Iris pigment epithelial cell (primary cell): Measurements from ENCODE around the gene DNAJC12.
"Not testable (repeated sequence)": the region's sequence is repeated elsewhere in the genome, so short reads cannot be mapped to it uniquely, and the experiment has no call there.

ENCODE experiments used
- DNase-seq: peaks from one replicate; pipeline ENCODE4 v3.0.0-alpha.2; 2011; ENCODE audit warnings: low read depth

The DNAJC12 gene

GRCh38 chr10:67790534-67791408, 47.2 kb downstream of the DNAJC12 start:
- peak; percentile 48 for DNase-seq

DNA sequence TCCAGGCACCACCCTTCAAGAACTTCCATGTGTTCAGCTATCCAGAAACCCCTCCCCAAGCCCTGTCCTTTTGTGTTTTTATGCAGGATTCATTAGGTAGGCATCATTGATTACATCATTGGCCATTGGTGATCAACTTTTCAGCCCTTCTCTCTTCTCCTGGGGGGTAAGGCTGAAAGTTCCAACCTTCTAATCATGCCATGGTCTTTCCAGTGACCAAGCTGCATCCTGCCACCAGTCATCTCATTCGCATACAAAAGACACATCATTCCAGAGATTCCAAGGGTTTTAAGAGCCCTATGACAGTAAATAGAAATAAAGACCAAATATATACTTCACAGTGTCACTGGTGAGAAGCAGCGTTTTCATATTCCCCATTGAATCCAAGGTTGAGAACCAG, 48.2 kb downstream of the DNAJC12 start:
- no peak for DNase-seq

GRCh38 chr10:67788028-67788886, 49.7 kb downstream of the DNAJC12 start:
- DNase-seq, result peak; percentile 29

GRCh38 chr10:67785098-67785497, 52.9 kb downstream of the DNAJC12 start:
- no peak for DNase-seq

- peak; percentile 70 for DNase-seq
Measured at GRCh38 chr10:67784474-67784873, 53.5 kb downstream of the DNAJC12 start.

DNA sequence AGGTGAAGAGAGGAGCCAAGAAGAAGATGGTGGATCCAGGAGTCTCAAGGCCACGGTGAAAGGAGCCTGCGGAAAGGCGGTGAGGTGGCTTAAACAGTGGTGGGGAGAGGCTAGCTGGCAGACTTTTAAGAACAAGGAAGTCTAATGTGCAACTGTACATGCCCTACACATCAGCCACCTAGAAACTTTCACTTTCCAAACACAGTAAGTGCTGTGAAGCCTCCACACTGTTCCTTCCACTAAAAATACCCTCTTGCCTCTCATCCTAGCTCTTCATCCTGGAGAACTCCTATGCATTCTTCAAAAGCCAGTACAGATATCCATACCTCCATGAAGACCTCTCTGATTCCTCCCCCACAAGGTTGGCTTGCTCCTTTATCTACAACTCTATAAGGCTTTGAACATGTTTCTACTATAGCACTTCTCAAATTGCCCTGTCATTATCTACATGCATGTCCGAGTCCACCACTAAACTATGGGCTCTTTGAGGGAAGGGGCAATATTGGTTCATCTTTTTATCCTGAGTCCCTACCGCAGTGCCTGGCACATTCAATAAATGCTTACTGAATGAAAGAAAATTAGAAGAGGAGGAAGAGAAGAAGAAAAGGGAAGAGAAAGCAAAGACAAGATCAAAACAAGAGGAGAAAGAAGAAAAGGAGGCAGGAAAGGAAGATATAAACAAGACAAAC, 54.2 kb downstream of the DNAJC12 start:
- no peak for DNase-seq

DNA sequence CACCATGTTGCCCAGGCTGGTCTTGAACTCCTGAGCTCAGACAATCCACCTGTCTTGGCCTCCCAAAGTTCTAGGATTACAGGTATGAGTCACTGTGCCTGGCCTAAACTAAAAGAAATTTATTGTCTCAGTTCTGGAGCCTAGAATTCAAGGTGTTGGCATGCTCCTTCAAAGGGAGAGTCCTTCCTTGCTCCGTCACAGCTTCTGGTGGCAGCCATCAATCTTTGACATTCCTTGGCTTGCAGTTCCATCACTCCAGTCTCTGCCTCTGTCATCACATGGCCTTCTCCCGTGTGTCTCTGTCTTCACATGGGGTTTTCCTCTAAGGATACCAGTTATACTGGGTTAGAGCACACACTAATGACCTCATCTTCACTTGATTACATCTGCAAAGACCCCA, 55.5 kb downstream of the DNAJC12 start:
- no peak for DNase-seq

DNA sequence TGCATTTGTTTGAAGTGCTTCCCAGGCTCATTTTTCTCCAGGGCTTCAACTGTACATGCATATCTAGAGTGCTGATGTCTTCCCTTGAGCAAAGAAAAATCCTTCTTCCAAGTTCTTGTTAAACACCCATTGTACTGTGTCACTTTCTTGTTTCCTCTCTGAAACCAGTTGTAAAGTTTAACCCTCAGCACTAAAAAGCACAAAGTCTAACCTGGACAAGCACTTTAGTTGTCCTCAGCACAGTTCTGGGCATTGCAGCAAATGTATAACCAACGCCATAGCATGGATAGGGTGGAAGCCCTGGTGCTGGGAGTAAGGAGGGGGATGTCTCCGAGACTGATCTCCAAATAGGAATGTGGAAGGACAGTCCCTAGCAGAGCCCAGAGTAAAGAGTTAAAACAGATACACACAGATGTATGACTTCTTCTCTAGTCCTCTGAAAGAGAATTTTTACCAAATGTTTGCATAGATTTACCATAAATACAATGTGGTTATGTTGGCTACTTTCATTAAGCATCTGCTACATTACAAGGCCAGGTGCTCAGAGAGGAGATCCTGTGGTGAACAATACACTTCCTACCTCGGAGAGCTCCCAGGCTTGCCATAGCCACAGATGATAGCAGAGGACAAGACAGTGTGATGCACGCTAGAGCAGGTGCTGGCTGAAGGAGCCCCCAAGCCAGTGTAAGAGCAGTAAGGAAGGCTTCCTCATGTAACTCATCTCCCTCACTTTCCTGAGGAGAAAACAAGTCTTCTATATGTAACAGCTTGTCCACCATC, 57.0 kb downstream of the DNAJC12 start:
- DNase-seq, result no peak

DNA sequence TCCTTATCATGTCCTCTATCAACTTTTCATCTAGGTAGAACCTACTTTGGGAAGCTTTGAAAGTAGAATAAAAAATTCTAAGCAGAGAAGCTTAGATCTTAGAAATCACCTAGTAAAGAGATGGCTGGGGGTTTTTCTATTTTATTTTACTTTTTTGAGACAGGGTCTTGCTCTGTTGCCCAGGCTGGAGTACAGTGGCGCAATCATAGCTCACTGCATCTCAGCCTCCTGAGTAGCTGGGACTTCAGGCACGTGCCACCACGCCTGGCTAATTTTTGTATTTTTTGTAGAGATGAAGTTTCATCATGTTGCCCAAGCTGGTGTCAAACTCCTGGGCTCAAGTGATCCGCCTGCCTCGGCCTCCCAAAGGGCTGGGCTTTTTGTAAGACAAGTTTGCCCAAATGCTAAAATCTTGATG, 57.8 kb downstream of the DNAJC12 start:
- DNase-seq, result not testable (repeated sequence)

GRCh38 chr10:67779465-67780203, 58.4 kb downstream of the DNAJC12 start:
- peak; percentile 83 for DNase-seq

GRCh38 chr10:67776371-67776770, 61.6 kb downstream of the DNAJC12 start:
- DNase-seq, result no peak

GRCh38 chr10:67775279-67775678, 62.7 kb downstream of the DNAJC12 start:
- DNase-seq, result no peak

DNA sequence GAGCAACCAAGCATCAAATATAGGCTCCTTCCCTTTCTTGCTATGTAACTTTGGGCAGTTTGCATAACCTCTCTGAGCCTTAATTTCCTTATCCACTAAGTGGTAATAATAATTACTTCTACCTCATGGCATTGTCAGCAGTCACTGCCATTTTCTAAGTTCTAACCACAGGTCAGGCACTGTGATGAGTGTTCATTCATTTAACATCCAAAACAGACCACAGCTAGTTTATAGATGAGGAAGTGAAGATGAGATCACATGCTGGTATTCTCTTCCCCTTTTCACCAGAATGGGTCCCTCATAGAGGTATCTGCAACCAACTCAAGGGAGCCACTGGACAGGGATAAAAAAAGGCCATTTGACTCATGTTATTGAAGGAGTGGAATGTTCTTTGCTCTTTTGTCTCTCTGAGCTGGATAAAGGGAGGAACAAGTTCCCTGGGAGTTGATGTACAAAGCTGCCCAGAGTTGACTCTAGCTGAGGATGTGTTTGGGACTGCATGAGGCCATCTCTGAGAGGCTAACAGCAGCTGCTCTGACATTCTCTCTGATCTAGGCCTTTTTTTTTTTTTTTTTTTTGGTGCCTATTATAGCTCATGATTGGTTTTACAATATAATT, 65.0 kb downstream of the DNAJC12 start:
- peak; percentile 69 for DNase-seq

GRCh38 chr10:67772151-67772550, 65.8 kb downstream of the DNAJC12 start:
- DNase-seq, result no peak

GRCh38 chr10:67771200-67771599, 66.8 kb downstream of the DNAJC12 start:
- no peak for DNase-seq

GRCh38 chr10:67770537-67770936, 67.5 kb downstream of the DNAJC12 start:
- DNase-seq, result no peak

DNA sequence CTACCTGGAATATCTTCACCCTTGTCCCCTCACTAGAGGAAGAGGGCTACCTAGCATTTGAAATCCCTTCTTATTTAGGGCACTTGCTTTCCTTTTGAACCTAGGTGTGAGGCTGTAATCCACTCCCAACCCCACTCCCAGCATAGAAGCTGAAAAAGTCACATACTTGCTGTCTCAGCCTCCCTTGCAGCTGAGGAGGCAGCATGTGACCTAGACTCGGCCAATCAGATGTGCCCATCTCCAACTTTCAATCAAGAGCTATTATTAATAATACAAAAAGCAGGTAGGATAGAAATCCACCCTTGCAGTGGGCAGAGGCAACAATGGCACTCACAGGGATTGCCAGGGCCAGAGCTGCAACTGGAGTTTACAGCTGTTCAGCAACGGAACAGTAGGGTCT, 70.7 kb downstream of the DNAJC12 start:
- DNase-seq, result no peak

GRCh38 chr10:67764012-67764822, 73.8 kb downstream of the DNAJC12 start:
- DNase-seq, result peak; percentile 85

DNA sequence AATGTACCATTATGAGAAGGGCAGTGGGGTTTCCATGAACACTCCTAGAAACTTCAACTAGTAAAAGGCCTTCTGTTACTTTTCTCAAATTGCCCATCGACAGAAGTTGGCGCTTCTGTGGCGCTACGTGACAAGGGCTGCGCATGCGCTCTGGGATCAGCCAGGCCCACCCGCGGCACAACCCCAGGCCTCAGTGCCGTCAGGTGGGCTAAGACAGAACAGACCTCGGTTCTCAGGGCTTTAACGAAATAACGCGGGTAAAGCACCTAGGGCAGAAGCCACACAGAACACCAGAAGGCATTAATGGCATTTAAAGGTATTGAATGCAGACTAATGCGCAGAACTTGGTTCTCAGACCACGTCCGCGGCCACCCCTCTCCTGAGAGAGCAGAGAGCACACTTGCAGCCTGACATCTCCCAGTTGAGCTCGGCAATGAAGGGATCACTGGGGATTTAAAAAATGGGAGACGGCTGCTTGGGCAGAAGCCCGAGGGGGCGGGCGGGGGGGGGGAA, 74.4 kb downstream of the DNAJC12 start:
- DNase-seq, result peak; percentile 34
